22Rv1 (cell line): ENCODE results near the gene PCDH15.

ENCODE experiments used
- CTCF ChIP-seq: fragments of 450-650 bp; IDR thresholded peaks from 2 replicates; pipeline ENCODE4 v1.5.1; 2017; ENCODE audit warnings: mild to moderate bottlenecking
- ZFX ChIP-seq: fragments of 450-650 bp; IDR thresholded peaks from 2 replicates; pipeline ENCODE4 v1.6.1; 2017; ENCODE audit warnings: antibody characterized with exemption, borderline replicate concordance

GRCh38 chr10:54319341-54319740, 481.7 kb downstream of the PCDH15 start:
- no peak for TF ChIP-seq CTCF
- no peak for TF ChIP-seq ZFX
